HG03159 (cell line): Measurements from ENCODE around the gene ATP5PB.

Source experiments
- ATAC-seq: cut with Tn5 transposase; IDR thresholded peaks from one replicate; pipeline ENCODE4 v1.9.1; 2021; ENCODE audit warnings: mild to moderate bottlenecking, moderate library complexity; ENCODE audit not compliant: unreplicated experiment

Gene ATP5PB

GRCh38 chr1:111446546-111446945, 2.7 kb upstream of the ATP5PB start:
- no peak for ATAC-seq

GRCh38 chr1:111446967-111447892, 2.0 kb upstream of the ATP5PB start:
- ATAC-seq = no peak

DNA sequence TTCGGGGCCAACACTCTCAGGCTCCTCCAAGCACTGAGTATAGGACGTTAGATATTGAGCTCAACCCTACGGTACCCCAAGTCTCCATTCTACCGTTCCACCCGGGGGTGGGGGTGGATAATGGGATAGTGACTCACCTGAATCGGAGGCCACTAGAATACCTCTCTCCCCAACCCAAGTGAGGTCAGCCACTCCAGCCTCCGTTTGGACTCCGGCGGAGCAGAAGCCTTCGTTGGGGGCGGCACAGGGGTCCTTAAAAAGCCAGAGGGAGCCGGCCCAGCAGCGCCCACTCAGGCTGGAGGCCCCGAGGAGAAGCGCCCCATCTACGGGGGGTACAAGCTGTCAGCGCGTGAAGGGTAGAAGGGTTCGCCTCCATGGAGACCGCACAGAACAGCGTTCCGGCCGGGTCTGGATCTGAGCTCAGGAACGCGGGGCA, 764 bp upstream of the ATP5PB start:
- ATAC-seq = peak; percentile 25

GRCh38 chr1:111449703-111450017, 396 bp downstream of the ATP5PB start:
- no peak for ATAC-seq

GRCh38 chr1:111450185-111450584, 921 bp downstream of the ATP5PB start:
- ATAC-seq = no peak

- ATAC-seq = no peak
Measured at GRCh38 chr1:111452581-111452980, 3.3 kb downstream of the ATP5PB start.

DNA sequence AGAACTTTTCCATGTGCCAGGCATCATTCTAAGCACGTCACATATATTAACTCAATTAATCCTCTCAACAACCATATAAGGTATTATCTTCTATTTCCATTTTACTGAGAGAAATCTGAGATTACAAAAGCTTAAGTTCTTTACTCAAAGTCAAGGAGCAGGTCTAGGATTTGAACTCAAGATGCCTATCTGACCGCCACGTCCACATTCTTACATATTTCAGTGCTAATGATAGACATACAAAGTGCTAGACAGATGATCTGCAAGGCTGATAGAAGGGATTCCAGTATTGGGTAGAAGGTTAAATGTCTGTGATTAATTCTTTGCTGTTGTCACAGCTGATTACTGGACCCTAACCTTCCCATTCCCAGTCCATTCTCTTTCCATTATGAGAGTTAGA, 4.4 kb downstream of the ATP5PB start:
- no peak for ATAC-seq

DNA sequence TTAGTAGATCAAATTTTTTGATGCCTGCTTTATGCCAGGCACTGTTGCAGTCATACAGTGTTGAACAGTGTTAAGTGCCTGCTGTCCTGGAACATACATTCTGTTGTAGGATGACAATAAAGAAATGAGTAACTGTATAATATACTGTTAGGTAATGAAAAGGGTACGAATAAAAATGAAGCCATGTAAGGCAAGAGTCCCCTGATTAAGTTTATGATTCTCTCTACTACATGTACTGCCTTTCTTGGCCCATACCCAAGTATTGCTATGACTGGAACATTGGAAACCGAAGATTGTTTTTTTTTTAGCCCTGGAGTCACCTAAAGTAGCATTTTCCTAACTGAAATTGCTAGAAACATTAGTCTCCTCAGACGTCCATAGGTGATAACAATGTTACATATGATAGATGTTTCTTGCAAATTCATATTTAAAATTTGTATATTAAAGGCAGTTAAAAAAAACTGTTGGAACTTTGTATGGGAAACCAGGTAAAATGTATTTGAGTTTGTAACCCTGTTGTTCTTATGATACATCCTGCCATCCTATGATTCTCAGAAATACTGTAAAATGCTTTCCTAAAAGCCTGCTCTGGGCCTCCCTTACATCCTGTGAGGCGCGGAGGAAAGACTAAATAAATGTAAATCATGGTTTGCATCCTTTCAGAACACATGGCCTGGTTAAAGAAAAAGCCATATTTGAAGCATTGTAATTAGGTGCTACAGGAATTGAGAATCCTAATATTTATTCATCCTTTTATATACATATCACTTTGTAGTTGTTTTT, 5.8 kb downstream of the ATP5PB start:
- ATAC-seq = no peak

GRCh38 chr1:111455642-111456031, 6.4 kb downstream of the ATP5PB start:
- ATAC-seq = no peak

DNA sequence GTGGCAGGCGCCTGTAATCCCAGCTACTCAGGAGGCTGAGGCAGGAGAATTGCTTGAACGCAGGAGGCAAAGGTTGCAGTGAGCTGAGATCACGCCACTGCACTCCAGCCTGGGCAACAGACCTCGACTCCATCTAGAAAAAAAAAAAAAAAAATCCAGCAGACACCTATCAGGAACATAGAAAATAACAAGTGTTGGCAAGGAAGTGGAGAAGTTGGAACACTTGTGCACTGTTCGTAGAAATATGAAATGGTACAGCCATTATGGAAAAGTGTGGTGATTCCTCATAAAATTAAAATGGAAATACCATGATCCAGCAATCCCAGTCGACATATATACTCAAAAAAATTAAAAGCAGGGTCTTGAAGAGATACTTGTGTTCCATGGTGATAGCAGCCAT, 12.5 kb downstream of the ATP5PB start:
- ATAC-seq = no peak

DNA sequence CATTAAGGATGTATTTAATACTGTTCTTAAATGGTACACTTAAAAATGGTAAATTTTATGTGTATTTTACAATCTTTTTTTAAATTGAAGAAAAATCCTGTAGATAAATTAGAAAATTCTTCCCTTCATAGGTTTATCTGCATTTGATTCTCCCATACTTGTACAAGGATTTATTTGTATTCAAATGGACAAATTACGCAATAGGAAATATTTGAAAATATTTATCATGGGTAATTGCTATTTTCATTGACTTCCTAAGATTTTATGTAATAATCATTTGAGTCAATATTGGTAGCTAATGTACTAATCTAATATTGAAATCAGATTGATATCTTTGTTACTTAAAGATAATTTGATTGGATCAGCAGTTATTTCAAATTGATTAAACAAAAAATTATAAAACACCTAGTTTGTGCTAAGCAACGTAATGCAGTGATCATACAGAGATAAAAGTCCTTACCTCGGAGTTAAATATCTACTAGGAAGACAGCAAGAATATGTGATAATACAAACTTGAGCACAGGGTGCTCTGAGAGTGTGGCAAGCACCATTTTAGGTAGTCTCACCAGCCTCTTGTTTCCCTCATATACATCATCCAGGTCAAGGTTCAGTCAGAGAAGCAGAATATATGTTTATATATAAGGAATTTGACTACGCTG, 13.2 kb downstream of the ATP5PB start:
- no peak for ATAC-seq

DNA sequence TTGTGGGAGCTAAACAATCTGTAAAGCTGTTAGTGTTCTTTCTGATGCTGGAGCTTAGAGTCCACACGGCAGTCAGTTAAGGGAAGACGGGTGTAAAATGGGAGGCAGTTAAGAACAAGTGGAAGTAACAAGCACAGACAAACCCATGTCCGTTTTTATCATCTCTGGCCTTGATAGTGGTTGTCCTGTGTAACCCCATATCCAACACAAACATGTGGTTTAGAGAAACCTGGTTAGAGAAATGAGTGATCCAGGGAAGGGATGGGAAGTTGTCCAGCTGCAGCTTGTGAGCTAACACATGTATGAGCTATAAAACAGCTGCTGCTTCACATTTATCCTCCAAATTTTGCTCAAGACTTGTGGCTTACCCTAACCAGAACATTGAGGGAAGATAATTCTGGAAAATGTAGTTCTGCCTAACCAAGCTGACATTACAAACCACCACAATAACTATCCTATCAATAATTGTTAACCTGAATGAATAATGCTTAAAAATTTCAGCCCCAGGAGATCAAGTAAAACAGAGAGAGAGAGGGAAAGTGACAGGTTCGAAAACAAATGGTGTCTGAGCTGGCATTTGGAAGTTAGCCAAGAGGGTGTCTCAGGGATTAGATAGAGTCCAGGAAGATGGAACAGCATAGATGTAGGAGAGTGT, 13.9 kb downstream of the ATP5PB start:
- ATAC-seq = no peak

DNA sequence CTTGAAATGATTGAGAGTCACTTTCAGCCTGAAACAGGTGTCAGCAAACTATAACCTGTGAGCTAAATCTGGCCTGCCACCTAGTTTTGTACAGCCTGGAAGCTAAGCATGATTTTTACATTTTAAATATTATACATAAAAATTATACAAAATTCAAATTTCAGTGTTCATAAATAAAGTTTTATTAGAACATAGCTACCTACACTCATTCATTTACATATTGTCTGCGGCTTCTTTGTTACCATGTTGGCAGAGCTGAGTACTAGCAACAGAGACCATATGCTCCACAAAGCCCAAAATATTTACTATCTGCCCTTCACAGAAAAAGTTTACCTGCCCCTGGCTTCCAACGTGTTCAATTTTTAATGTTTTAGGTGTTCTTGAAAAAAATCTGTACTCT, 16.5 kb downstream of the ATP5PB start:
- ATAC-seq = no peak

DNA sequence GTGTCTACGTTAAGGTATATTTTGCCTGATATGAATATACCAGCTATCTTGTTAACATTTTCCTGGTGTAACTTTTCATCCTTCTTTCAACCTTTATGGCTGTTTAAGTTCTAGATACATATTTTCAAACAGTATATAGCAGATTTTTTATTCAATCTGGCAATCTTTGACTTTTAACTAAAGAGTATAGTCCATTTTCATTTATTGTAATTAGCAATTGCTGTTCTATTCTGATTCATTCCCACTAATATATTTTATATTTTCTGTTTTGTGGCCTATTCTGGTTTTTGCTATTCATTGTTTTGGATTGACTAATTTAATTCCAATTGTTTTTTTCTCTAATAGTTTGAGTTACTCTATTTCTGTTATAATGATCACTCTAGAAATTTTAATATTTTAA, 17.2 kb downstream of the ATP5PB start:
- ATAC-seq = no peak

GRCh38 chr1:111467865-111468716, 18.8 kb downstream of the ATP5PB start:
- ATAC-seq = no peak

DNA sequence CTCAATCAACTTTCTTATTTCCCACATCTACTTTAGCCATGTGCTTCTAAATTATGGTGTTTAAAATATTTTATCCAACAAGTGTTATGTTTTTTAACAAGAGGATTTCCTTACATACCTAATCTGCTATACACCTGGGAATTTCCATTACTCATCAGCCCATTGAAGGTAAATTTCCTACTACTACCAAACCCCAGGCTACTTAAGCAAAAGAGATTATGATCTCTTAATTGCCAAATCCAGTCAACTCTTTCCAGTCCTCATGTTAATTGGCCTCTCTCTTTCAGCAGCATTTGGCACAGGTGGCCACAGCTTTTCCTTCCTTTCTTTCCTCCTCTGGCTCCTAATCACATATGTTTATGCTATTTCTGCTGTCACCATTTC, 19.4 kb downstream of the ATP5PB start:
- no peak for ATAC-seq

- ATAC-seq = no peak
Measured at GRCh38 chr1:111469539-111469938, 20.3 kb downstream of the ATP5PB start.

- ATAC-seq = no peak
Measured at GRCh38 chr1:111470596-111470995, 21.3 kb downstream of the ATP5PB start.

DNA sequence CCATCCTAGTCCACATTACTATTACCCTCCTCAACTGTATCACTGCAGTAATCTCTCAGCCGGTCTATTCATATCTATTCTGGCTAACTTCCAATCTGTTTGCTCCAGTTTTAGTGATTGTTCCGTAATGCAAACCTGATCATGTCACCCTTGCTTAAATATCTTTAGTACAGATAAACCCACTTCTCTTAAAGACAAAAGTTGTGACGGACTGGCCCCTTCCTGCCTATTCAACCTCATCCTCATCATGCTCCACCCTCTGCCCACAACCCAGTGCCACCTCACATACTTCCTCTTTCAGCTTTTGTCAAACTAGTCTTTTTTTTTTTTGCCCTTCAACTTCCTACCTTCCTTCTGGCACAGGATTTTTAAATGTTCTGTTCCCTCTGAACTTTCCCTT, 21.7 kb downstream of the ATP5PB start:
- no peak for ATAC-seq

DNA sequence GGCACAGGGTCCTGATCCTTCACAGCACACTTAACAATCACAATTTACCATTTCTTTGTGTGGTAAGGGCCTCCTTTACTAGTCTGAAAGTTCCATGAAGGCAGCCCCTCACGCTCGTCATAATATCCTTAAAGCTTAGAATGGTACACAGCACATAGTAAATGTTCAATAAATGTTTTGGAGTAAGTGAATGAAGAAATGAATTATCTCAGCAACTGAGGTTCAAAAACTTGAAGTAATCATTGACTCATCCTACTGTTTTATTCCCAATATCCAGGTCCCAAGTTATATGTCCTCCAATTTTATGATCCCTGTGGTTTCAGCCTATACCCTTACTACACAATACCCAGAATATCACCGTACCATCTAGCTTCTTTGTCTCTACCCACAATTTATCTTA, 22.3 kb downstream of the ATP5PB start:
- ATAC-seq = no peak
